DOHH2 (cell line): ENCODE results near the gene MESD.

Experiments used
- EZH2phosphoT487 ChIP-seq: fragments of 200-600 bp; sonication (generic); IDR thresholded peaks from 2 replicates; pipeline ENCODE4 v1.6.1; 2017; ENCODE audit warnings: borderline replicate concordance, mild to moderate bottlenecking, antibody characterized with exemption, low read length, moderate library complexity, mixed read lengths
- TF ChIP-seq, protein P1 (sequence below): fragments of 200-600 bp; sonication (generic); IDR thresholded peaks from one replicate; pipeline ENCODE4 v1.5.1; 2014; ENCODE audit warnings: antibody characterized with exemption, mild to moderate bottlenecking, low read depth, low read length; ENCODE audit not compliant: poor library complexity, severe bottlenecking

DNA sequence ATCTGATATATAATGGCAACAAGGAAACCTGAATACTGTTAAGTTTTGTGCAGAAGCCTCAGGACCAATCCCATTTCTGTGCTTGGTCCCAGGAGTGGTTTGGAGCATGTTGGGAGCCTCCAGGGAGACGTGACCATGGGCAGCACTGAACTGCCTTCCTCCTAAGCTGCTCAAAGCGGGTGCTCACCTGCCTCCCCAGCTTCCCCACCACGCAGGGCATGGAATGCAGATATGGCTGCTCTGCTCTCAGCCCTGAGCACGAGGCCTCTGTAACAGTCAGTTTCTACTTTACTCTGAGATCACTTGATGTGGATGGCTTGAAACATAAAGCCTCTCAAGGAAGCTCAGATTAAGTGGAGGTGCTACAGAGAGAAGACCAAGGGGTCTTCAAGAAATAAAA, 49.3 kb downstream of the MESD start:
- TF ChIP-seq, protein P1, sequence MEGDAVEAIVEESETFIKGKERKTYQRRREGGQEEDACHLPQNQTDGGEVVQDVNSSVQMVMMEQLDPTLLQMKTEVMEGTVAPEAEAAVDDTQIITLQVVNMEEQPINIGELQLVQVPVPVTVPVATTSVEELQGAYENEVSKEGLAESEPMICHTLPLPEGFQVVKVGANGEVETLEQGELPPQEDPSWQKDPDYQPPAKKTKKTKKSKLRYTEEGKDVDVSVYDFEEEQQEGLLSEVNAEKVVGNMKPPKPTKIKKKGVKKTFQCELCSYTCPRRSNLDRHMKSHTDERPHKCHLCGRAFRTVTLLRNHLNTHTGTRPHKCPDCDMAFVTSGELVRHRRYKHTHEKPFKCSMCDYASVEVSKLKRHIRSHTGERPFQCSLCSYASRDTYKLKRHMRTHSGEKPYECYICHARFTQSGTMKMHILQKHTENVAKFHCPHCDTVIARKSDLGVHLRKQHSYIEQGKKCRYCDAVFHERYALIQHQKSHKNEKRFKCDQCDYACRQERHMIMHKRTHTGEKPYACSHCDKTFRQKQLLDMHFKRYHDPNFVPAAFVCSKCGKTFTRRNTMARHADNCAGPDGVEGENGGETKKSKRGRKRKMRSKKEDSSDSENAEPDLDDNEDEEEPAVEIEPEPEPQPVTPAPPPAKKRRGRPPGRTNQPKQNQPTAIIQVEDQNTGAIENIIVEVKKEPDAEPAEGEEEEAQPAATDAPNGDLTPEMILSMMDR, result no peak
- no peak for TF ChIP-seq EZH2phosphoT487
